Peyer's patch (tissue), 4 donors: ENCODE data around the gene TMEM200B.

Experiments
- CTCF ChIP-seq, 6 experiments: fragments of 450-650 bp in 4 of 6; fragments of 200-600 bp in 2 of 6; sonication (generic) in 1 of 6; IDR thresholded peaks; one replicate each; pipeline ENCODE4 v1.5.1; 2017 to 2019; ENCODE audit warnings: antibody characterized with exemption in 6 of 6, mild to moderate bottlenecking in 3 of 6, moderate library complexity in 1 of 6
- POLR2A ChIP-seq, 2 donors: fragments of 450-650 bp; IDR thresholded peaks; one replicate each; pipeline ENCODE4 v1.5.1; 2017; ENCODE audit warnings: antibody characterized with exemption in 2 of 2, mild to moderate bottlenecking in 2 of 2, moderate library complexity in 2 of 2

DNA sequence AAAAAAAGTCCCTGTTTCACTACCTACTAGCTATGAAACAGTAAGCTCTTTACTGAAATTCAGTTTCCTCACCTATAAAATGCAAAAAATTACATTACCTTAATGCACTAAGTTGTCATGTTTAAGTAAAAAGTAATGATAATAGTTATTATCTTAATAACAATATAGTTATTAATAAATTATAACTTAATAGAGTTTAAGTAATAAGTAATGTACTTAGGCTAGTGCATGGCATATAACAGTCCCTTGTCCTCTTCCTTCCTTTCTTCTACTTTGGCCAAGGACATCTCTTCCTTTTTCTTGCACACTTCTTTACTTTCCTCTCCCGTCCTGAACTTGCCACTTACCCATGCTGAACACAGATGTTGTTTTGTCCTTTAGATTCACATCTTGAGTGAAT is 9.0 kb downstream of the TMEM200B start:
- no peak for TF ChIP-seq CTCF (IDR thresholded peaks at IDR 0.05)
- no peak for TF ChIP-seq POLR2A (IDR thresholded peaks at IDR 0.05)
